ENCODE data around the gene HES1.

DNA sequence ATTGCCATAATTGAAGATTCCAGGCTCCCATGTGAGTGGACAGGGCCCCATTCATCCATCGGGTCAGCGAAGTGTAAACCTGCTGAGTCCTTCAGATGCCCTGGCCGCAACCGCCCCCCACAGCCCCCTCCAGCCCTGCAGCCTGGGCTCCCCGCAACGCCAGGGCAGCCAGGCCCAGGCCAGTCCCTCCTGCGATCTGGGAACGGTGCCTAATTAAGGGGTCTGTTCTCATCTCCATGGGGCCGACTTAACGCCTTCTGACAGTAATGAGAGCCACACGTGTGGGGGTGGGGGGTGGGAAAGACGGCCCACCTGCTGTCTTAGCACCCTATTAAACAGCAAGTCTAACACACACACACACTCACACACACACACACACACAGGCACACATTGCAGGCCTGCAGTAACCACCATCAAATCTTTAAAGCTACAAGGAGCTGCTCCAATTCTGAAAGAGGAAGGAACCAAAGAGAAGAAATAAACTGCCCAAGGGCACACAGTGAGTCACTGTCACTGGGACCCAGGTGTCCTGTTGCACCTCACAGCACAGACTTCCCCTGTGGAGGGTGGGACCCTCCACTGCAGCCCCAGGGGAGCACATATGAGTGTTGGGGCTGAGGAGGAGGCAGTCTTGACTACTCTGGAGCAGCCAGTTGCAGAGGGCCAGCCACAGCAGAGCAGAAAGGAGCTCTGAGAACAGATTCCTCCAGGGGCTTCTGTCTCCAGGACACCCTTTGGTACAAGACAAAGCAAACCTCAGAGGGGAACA lies 31.8 kb upstream of the HES1 start:
- TF ChIP-seq CTCF (IDR thresholded peaks at IDR 0.05) (no peak), POLR2AphosphoS5 (IDR thresholded peaks at IDR 0.05) (no peak), POLR2A (IDR thresholded peaks at IDR 0.05) (no peak), EP300 (IDR thresholded peaks at IDR 0.05) (no peak)
